KOPT-K1 (cell line): Measurements from ENCODE around the gene RNF40.
A peak's percentile ranks its signal among the peaks of the same experiment; 100 is the strongest.

Experiments used
- H3K27ac ChIP-seq: fragments of 200-600 bp; sonication (generic); 2 replicates; pipeline ENCODE4 v1.5.1; 2016; ENCODE audit warnings: antibody characterized with exemption, mild to moderate bottlenecking, low read depth, low read length; ENCODE audit not compliant: poor library complexity, severe bottlenecking
- H3K36me3 ChIP-seq: fragments of 200-600 bp; sonication (generic); 2 replicates; pipeline ENCODE4 v1.5.1; 2017; ENCODE audit warnings: antibody characterized with exemption, mild to moderate bottlenecking, low read length, moderate library complexity; ENCODE audit not compliant: insufficient read depth
- H3K9me3 ChIP-seq: fragments of 200-600 bp; sonication (generic); 2 replicates; pipeline ENCODE4 v1.5.1; 2017; ENCODE audit warnings: antibody characterized with exemption, low read length, mild to moderate bottlenecking; ENCODE audit not compliant: insufficient read depth, poor library complexity, severe bottlenecking

Gene RNF40

GRCh38 chr16:30736995-30737793 is 24.9 kb upstream of the RNF40 start:
- Histone ChIP-seq H3K36me3 (peaks cover 100% of the 10 kb centered on the region), H3K27ac (no peak overlapping the region), H3K9me3 (no peaks in the 10 kb centered on the region)

- no peak overlapping the region for H3K27ac ChIP-seq
- peaks cover 100% of the 10 kb centered on the region for H3K36me3 ChIP-seq
- no peaks in the 10 kb centered on the region for H3K9me3 ChIP-seq
Measured at GRCh38 chr16:30737794-30738648, 24.1 kb upstream of the RNF40 start.

DNA sequence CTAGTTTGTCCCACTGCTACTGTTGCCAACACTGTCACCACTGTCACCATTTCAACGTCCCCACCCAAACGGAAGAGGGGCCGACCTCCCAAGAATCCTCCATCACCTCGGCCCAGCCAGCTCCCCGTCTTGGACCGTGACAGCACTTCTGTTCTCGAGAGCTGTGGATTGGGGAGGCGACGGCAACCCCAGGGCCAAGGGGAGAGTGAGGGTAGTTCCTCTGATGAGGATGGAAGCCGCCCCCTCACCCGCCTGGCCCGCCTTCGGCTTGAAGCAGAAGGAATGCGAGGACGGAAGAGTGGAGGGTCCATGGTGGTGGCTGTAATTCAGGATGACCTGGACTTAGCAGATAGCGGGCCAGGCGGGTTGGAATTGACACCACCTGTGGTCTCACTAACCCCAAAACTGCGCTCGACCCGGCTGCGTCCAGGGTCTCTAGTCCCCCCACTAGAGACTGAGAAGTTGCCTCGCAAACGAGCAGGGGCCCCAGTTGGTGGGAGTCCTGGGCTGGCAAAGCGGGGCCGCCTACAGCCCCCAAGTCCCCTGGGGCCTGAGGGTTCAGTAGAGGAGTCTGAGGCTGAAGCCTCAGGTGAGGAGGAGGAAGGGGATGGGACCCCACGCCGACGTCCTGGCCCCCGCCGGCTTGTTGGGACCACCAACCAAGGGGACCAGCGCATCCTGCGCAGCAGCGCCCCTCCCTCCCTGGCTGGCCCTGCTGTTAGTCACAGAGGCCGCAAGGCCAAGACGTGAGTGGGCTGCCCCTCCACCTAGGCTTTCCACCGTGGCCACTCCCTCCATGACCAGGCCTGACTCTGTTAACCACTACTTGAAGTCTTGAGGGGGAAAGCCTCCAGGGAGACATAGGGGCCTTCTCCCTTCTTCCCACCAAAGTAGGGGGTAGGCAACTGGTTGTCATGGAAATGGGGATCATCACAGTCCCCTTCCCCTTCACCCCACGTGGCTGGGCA is 22.9 kb upstream of the RNF40 start:
- H3K27ac ChIP-seq, result no peak overlapping the region
- H3K36me3 ChIP-seq, result peaks cover 100% of the 10 kb centered on the region
- H3K9me3 ChIP-seq, result no peaks in the 10 kb centered on the region

DNA sequence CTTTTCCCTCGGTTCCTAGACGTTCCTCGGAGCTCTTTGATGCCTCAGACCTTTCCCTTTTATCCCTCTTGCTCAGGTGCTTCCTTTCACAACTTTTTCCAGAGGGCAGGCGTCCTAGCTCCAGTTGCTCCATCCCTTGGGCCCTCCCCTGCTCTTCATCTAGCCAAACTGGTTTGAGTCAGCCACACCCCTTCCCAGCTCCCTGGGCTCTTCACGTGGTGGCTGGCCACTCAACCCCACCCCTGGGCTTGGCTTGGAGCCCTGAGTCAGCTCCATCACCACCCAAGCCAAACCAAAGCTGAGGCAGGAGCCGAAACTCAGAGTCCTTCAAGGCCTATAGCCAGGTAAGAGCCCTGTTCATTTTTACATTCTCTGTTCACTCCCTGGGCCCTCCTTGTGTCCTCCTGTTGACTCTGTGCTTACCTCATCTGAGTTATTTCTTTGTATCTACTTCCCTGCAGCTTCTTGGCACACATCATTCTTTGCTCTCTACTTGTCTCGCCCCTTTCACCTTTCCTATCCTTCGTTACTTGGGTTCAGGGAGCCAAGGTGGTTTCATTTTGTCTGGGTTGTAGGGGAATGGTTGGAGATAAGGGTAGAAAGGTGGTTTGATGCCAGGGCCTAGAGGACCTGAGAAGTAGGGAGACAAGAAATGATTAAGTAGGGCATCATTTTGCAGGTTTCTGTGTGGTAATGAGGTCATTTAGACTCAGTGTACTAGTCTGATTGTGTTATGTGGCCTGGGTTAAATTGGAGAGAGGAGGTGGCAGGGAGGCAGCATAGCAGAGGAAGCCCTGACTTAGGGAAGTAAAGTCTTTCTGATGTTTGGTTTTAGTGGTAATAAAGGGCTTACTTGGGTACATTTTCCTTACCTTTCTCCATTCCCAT is 21.5 kb upstream of the RNF40 start:
- H3K9me3 ChIP-seq, result no peaks in the 10 kb centered on the region
- no peak overlapping the region for H3K27ac ChIP-seq
- peaks cover 98% of the 10 kb centered on the region for H3K36me3 ChIP-seq

GRCh38 chr16:30741461-30741914 is 20.6 kb upstream of the RNF40 start:
- Histone ChIP-seq H3K36me3 (peaks cover 89% of the 10 kb centered on the region), H3K27ac (no peak overlapping the region), H3K9me3 (no peaks in the 10 kb centered on the region)

DNA sequence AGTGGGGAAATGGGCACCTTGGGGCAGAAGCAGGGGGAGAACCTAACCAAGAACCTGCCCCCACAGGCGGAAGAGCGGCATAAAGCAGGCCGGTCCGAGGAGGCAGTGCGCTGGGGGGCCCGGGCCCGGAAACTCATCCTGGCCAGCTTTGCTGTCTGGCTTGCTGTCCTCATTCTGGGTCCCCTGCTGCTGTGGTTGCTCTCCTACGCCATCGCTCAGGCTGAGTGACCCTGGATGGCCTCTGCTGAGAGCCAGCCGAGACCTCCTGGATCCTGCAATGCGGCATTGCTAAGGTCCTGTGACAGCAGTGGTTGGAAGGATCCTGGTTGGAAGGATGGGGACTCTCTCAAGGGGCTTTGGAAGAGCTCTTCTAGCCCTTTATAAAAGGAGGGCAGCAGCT is 18.4 kb upstream of the RNF40 start:
- Histone ChIP-seq H3K36me3 (peaks cover 67% of the 10 kb centered on the region), H3K27ac (no peak overlapping the region), H3K9me3 (no peaks in the 10 kb centered on the region)

DNA sequence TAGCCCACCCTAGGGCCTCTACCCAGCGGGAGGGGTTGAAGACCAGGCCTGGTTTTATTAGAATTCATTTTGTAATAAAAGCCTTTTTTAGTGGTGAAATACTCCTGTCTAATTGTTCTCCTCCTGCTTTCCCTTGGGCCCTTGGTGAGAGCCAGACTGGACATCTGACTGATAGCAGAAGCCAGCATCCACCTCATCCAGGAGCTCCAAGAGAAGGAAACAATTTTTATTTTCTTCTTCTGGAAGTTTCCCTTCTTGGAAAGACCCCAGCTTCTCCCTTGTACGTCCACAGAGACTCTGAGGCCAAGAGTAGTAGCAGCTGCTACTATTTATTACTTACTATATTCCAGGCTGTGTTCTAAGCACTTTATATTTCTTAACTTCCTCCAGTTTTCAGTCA is 17.9 kb upstream of the RNF40 start:
- Histone ChIP-seq H3K27ac (no peak overlapping the region), H3K9me3 (no peaks in the 10 kb centered on the region), H3K36me3 (peaks cover 62% of the 10 kb centered on the region)

DNA sequence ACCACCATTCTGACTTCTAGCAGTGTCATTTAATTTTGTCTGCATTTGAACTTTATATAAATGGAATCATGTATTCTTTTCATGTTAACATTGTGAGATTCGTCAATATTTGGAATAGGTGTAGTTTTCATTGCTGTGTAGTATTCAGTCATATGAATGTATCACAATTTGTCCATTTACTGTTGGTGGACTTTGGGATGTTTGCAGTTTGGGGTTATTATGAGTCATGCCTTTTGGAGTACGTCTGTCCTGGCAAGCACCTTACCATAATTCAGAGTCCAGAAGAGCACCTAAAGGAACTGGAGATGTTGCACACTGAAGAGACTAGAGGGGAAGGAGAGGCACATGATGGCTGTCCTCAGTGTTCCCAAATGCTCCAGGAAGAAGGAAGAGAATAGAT is 17.0 kb upstream of the RNF40 start:
- Histone ChIP-seq H3K27ac (no peak overlapping the region), H3K9me3 (no peaks in the 10 kb centered on the region), H3K36me3 (peaks cover 53% of the 10 kb centered on the region)

DNA sequence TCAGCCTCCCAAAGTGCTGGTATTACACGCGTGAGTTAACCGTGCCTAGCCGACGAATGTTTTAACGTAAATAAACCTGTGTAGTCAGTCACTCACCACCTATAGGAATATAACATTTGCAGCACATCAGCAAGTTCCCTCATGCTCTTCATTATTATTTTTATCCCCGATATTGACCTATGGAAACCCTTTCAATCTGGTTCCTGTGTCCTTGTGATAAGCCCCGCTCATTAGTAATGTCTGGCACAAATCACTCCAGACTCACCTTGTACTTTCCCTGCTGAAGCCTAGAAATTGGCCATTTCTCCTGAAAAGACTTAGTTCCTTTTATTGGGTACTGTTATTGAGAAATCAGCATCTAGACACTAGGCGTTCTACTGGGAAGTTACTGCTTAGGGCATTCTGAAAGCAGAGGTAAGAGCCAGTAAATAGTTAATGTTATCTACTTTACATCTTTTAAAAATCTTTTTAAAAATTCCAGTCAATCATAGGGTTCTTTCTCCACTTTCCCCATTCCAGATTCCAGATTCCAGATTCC is 15.4 kb upstream of the RNF40 start:
- no peak overlapping the region for H3K27ac ChIP-seq
- no peaks in the 10 kb centered on the region for H3K9me3 ChIP-seq
- H3K36me3 ChIP-seq, result peaks cover 52% of the 10 kb centered on the region

- Histone ChIP-seq H3K36me3 (peaks cover 49% of the 10 kb centered on the region), H3K27ac (peak overlapping the region; percentile 60), H3K9me3 (no peaks in the 10 kb centered on the region)
Measured at GRCh38 chr16:30747331-30747730, 14.8 kb upstream of the RNF40 start.

DNA sequence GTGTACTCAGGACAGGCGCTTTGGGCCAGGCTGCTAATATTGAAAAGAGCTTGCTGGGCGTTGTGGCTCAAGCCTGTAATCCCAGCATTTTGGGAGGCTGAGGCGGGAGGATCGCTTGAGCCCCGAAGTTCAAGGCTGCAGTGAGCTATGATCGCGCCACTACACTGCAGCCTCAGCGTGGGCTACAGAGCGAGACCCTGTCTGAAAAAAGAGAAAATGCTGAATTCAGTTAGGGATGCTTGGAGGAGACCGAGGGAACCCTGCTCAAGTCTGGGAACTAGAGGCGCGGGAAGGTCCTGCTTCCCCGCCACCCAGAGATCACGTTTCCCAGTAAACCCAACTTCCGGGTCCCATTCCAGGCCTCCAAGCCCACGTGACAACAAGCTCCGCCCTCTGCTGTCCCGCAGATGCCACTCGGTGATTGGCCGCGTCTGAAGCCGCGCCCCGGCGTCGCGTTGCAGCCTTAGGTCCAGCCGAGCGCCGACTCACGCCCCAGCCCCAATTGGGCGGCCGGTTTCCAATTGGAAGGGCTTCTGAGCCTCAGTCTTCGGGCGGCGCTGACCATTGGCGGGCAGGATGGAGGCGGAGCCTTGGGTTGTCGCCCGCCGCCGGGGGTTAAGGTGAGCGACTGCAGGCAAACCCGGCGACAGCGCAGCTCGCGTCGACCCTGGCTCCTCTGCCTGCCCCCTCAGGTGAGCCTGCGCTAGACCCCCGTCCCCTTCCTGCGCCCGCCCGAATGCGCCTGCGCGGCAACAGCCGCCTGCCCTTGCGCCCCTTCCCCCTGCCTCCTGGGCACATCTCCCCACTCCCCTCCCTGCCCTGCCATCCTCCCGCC is 14.1 kb upstream of the RNF40 start, which contains the start of gene PHKG2:
Gene PHKG2, plus strand, starts transcription at position 627 of the 835 bp plus-strand sequence. CDS start 396 bp downstream, outside the sequence.
- H3K27ac ChIP-seq, result peak within 1 kb of the TSS; percentile 60
- H3K36me3 ChIP-seq, result peaks cover 49% of the 10 kb centered on the region
- no peaks in the 10 kb centered on the region for H3K9me3 ChIP-seq

DNA sequence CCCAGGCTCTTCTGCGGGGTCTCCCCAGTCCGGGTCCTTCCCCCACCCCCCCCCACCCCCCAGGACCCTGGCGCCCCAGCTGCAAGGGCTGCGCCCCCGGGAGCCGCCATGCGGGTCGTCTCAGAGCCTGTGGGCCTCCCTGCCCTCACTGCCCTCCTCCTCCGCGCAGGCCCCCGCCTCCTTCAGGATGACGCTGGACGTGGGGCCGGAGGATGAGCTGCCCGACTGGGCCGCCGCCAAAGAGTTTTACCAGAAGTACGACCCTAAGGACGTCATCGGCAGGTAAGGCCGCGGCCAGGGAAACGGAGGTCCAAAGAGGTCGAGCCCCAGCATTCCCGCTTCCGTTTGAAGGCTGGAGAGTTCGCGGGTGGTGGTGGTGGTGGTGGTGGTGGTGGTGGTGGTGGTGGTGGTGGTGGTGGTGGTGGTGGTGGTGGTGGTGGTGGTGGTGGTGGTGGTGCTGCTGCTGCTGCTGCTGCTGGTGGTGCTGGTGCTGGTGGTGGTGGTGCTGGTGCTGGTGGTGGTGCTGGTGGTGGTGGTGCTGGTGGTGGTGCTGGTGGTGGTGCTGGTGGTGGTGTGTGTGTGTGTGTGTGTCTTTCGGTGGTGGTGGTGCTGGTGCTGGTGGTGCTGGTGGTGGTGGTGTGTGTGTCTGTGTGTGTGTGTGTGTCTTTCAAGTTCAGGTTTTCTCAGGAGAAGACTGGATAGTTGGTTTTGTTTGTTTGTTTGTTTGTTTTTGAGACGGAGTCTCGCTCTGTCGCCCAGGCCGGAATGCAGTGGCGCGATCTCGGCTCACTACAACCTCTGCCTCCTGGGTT is 13.3 kb upstream of the RNF40 start:
- Histone ChIP-seq H3K36me3 (peaks cover 49% of the 10 kb centered on the region), H3K9me3 (no peaks in the 10 kb centered on the region), H3K27ac (peak overlapping the region; percentile 60)
